Gastrocnemius medialis (tissue), 4 donors: ENCODE results near the gene IQCM.

ENCODE experiments used
- CTCF ChIP-seq, 5 experiments: fragments of 450-650 bp in 3 of 5; fragments of 200-600 bp in 2 of 5; sonication (generic) in 2 of 5; IDR thresholded peaks in 4 of 5; conservative IDR thresholded peaks in 1 of 5; 1 replicate in 4 of 5; 2 replicates in 1 of 5; pipeline ENCODE4 v1.5.1; 2016 to 2019; ENCODE audit warnings: antibody characterized with exemption in 5 of 5, mild to moderate bottlenecking in 3 of 5, moderate library complexity in 3 of 5
- POLR2A ChIP-seq, 2 donors: fragments of 450-650 bp; IDR thresholded peaks; one replicate each; pipeline ENCODE4 v1.6.1; 2017; ENCODE audit warnings: antibody characterized with exemption in 2 of 2, mild to moderate bottlenecking in 2 of 2, moderate library complexity in 2 of 2

- TF ChIP-seq POLR2A (IDR thresholded peaks at IDR 0.05) = no peak
- TF ChIP-seq CTCF (IDR thresholded peaks at IDR 0.05 in 4 of 5, conservative IDR thresholded peaks at IDR 0.05 in 1 of 5) = no peak
Observed at GRCh38 chr4:149426461-149426860, 389.2 kb downstream of the IQCM start.
